Peyer's patch (tissue), 4 donors: ENCODE measurements around the gene RPL23. TPM values are rescaled to one million over a fixed set of nuclear protein-coding genes. Genes with fewer than 3 reads are reported as not detected.

Source experiments
- DNase-seq, 3 donors: peaks; one replicate each; pipeline ENCODE4 v3.0.0-alpha.2; 2017 to 2019
- H3K27ac ChIP-seq, 4 donors: fragments of 200-600 bp; sonication (generic); one replicate each; pipeline ENCODE4 v1.5.1; 2016 to 2019
- H3K27me3 ChIP-seq, 2 donors: fragments of 200-600 bp; sonication (generic); one replicate each; pipeline ENCODE4 v1.5.1; 2019
- H3K36me3 ChIP-seq, 3 donors: fragments of 200-600 bp; sonication (generic); one replicate each; pipeline ENCODE4 v1.5.1; 2016 to 2019
- H3K4me1 ChIP-seq, 4 donors: fragments of 200-600 bp; sonication (generic); one replicate each; pipeline ENCODE4 v1.5.1; 2016 to 2019
- H3K4me3 ChIP-seq, 4 donors: fragments of 200-600 bp; sonication (generic); 1 replicate in 3 of 4; 2 replicates in 1 of 4; pipeline ENCODE4 v1.5.1; 2016 to 2019; ENCODE audit warnings: mild to moderate bottlenecking in 1 of 4
- H3K9me3 ChIP-seq, 4 donors: fragments of 200-600 bp; sonication (generic); one replicate each; pipeline ENCODE4 v1.5.1; 2016 to 2019; ENCODE audit warnings: mild to moderate bottlenecking in 1 of 4
- CTCF ChIP-seq, 6 experiments: fragments of 450-650 bp in 4 of 6; fragments of 200-600 bp in 2 of 6; sonication (generic) in 1 of 6; IDR thresholded peaks; one replicate each; pipeline ENCODE4 v1.5.1; 2017 to 2019; ENCODE audit warnings: antibody characterized with exemption in 6 of 6, mild to moderate bottlenecking in 3 of 6, moderate library complexity in 1 of 6
- POLR2A ChIP-seq, 2 donors: fragments of 450-650 bp; IDR thresholded peaks; one replicate each; pipeline ENCODE4 v1.5.1; 2017; ENCODE audit warnings: antibody characterized with exemption in 2 of 2, mild to moderate bottlenecking in 2 of 2, moderate library complexity in 2 of 2
- total RNA-seq, 4 donors: library from RNA; depleted of rRNA; stranded (reverse); fragments of >200 nt; gene quantifications; one replicate each; pipeline ENCODE4 v1.1.0, GENCODE V29; 2016

RPL23 gene
- total RNA-seq, 4 donors from 2014 or later = 347 to 1,233 (median 540) TPM

- DNase-seq = peak in 2 of 3 donors; percentile 80 to 83
- TF ChIP-seq POLR2A (IDR thresholded peaks at IDR 0.05) (no peak), CTCF (IDR thresholded peaks at IDR 0.05) (no peak)
- peak overlapping the region in 1 of 4 donors; percentile 3 for H3K4me3 ChIP-seq
- peaks cover 0 to 53% (median 0%) of the 10 kb centered on the region in 3 donors for H3K36me3 ChIP-seq
- no peaks in the 10 kb centered on the region for H3K9me3 ChIP-seq
- peaks cover 12 to 95% (median 65%) of the 10 kb centered on the region in 4 donors for H3K4me1 ChIP-seq
- H3K27me3 ChIP-seq = no peaks in the 10 kb centered on the region
- H3K27ac ChIP-seq = peak overlapping the region; percentile 39 to 68 (median 59)
Observed at GRCh38 chr17:38877130-38877851, 23.8 kb upstream of the RPL23 start.

- Histone ChIP-seq H3K4me1 (peaks cover 7 to 86% (median 64%) of the 10 kb centered on the region in 4 donors), H3K27me3 (no peaks in the 10 kb centered on the region), H3K27ac (peak overlapping the region in 3 of 4 donors; percentile 18 to 99 (median 96)), H3K36me3 (peaks cover 0 to 37% (median 0%) of the 10 kb centered on the region in 3 donors), H3K4me3 (no peak overlapping the region), H3K9me3 (no peaks in the 10 kb centered on the region)
- TF ChIP-seq POLR2A (IDR thresholded peaks at IDR 0.05) (no peak), CTCF (IDR thresholded peaks at IDR 0.05) (no peak)
- DNase-seq = no peak
Observed at GRCh38 chr17:38875477-38876075, 22.1 kb upstream of the RPL23 start.

GRCh38 chr17:38874505-38875400 is 21.2 kb upstream of the RPL23 start:
- TF ChIP-seq POLR2A (IDR thresholded peaks at IDR 0.05) (no peak), CTCF (IDR thresholded peaks at IDR 0.05) (no peak)
- Histone ChIP-seq H3K27me3 (no peaks in the 10 kb centered on the region), H3K4me3 (peak overlapping the region in 2 of 4 donors; percentile 2 to 11), H3K4me1 (peaks cover 0 to 78% (median 57%) of the 10 kb centered on the region in 4 donors), H3K36me3 (peaks cover 0 to 30% (median 0%) of the 10 kb centered on the region in 3 donors), H3K27ac (peak overlapping the region in 3 of 4 donors; percentile 96 to 99 (median 99)), H3K9me3 (no peaks in the 10 kb centered on the region)
- no peak for DNase-seq

- H3K27me3 ChIP-seq = no peaks in the 10 kb centered on the region
- peak overlapping the region in 3 of 4 donors; percentile 96 to 99 (median 99) for H3K27ac ChIP-seq
- DNase-seq = peak in 2 of 3 donors; percentile 73 to 80
- H3K9me3 ChIP-seq = no peaks in the 10 kb centered on the region
- H3K4me3 ChIP-seq = peak overlapping the region in 2 of 4 donors; percentile 26 to 77
- TF ChIP-seq POLR2A (IDR thresholded peaks at IDR 0.05) (no peak), CTCF (IDR thresholded peaks at IDR 0.05) (no peak)
- peaks cover 0 to 21% (median 0%) of the 10 kb centered on the region in 3 donors for H3K36me3 ChIP-seq
- H3K4me1 ChIP-seq = peaks cover 0 to 68% (median 53%) of the 10 kb centered on the region in 4 donors
Observed at GRCh38 chr17:38873640-38874380, 20.3 kb upstream of the RPL23 start.
